Epithelial cell of esophagus (primary cell): ENCODE data around the gene TNFAIP8L2.
A peak's percentile ranks its signal among the peaks of the same experiment; 100 is the strongest.

ENCODE experiments used
- DNase-seq: peaks from one replicate; pipeline ENCODE4 v3.0.0; 2010; ENCODE audit warnings: low read depth
- H3K4me3 ChIP-seq: 2 replicates; pipeline ENCODE4 v1.5.1; 2011; ENCODE audit warnings: mild to moderate bottlenecking, low read length, control low read depth
- CTCF ChIP-seq: IDR thresholded peaks from 2 replicates; pipeline ENCODE4 v1.5.1; 2011; ENCODE audit warnings: low read depth, mild to moderate bottlenecking, low read length, control low read depth, inconsistent platforms; ENCODE audit not compliant: insufficient read depth; ENCODE audit errors: missing control alignments

TNFAIP8L2 gene

GRCh38 chr1:151156515-151156819, at the start of gene TNFAIP8L2:
Gene TNFAIP8L2, plus strand, starts transcription at chr1:151156649. Its CDS starts 2,049 bp downstream, at chr1:151158698.
- TF ChIP-seq CTCF: no peak
- peak; percentile 24 for DNase-seq
- no peak within 1 kb of the TSS for H3K4me3 ChIP-seq

GRCh38 chr1:151106894-151107293, 49.6 kb upstream of the TNFAIP8L2 start:
- no peak overlapping the region for H3K4me3 ChIP-seq
- TF ChIP-seq CTCF: no peak
- peak; percentile 41 for DNase-seq

GRCh38 chr1:151108331-151108730, 48.1 kb upstream of the TNFAIP8L2 start:
- no peak overlapping the region for H3K4me3 ChIP-seq
- no peak for DNase-seq
- no peak for TF ChIP-seq CTCF

- DNase-seq: no peak
- no peak for TF ChIP-seq CTCF
- no peak overlapping the region for H3K4me3 ChIP-seq
Measured at GRCh38 chr1:151113877-151114276, 42.6 kb upstream of the TNFAIP8L2 start.

- H3K4me3 ChIP-seq: no peak overlapping the region
- DNase-seq: no peak
- TF ChIP-seq CTCF: no peak
Measured at GRCh38 chr1:151124763-151125403, 31.6 kb upstream of the TNFAIP8L2 start.

- H3K4me3 ChIP-seq: no peak overlapping the region
- no peak for TF ChIP-seq CTCF
- no peak for DNase-seq
Measured at GRCh38 chr1:151128800-151129199, 27.6 kb upstream of the TNFAIP8L2 start.

- no peak for TF ChIP-seq CTCF
- DNase-seq: peak; percentile 95
- peak overlapping the region; percentile 49 for H3K4me3 ChIP-seq
Measured at GRCh38 chr1:151130987-151131586, 25.4 kb upstream of the TNFAIP8L2 start.
